Mesendoderm (in vitro differentiated cells): ENCODE measurements around the gene MAN1B1.

ENCODE experiments used
- DNase-seq: peaks from one replicate; pipeline ENCODE4 v3.0.0; 2013
- H2AK5ac ChIP-seq: 2 replicates; pipeline ENCODE4 v1.6.1; 2013; ENCODE audit warnings: low read length, inconsistent platforms
- H2BK120ac ChIP-seq: 2 replicates; pipeline ENCODE4 v1.6.1; 2013; ENCODE audit warnings: low read depth, mild to moderate bottlenecking, low read length, moderate library complexity, mixed read lengths
- H2BK15ac ChIP-seq: replicated peaks from 2 replicates; pipeline ENCODE4 v1.6.1; 2013; ENCODE audit warnings: low read depth, mild to moderate bottlenecking, moderate library complexity
- H2BK5ac ChIP-seq: 2 replicates; pipeline ENCODE4 v1.6.1; 2013; ENCODE audit warnings: low read length, inconsistent platforms
- H3K18ac ChIP-seq: 2 replicates; pipeline ENCODE4 v1.6.1; 2013; ENCODE audit warnings: mild to moderate bottlenecking, low read length, mixed read lengths
- H3K23ac ChIP-seq: one replicate; pipeline ENCODE4 v1.6.1; 2013; ENCODE audit warnings: low read length
- H3K27ac ChIP-seq: 2 replicates; pipeline ENCODE4 v1.5.1; 2013; ENCODE audit warnings: low read depth, mild to moderate bottlenecking, inconsistent platforms, low read length, moderate library complexity
- H3K27me3 ChIP-seq: 2 replicates; pipeline ENCODE4 v1.6.1; 2013; ENCODE audit warnings: low read length, control low read depth, mild to moderate bottlenecking, inconsistent platforms; ENCODE audit not compliant: insufficient read depth, poor library complexity
- H3K36me3 ChIP-seq: 2 replicates; pipeline ENCODE4 v1.6.1; 2013; ENCODE audit warnings: low read length, inconsistent platforms; ENCODE audit not compliant: control insufficient read depth, insufficient read depth
- H3K4ac ChIP-seq: one replicate; pipeline ENCODE4 v1.6.1; 2013; ENCODE audit warnings: low read depth, mild to moderate bottlenecking, low read length, moderate library complexity
- H3K4me1 ChIP-seq: 2 replicates; pipeline ENCODE4 v1.6.1; 2013; ENCODE audit warnings: low read depth, low read length, inconsistent platforms; ENCODE audit not compliant: control insufficient read depth
- H3K4me2 ChIP-seq: 2 replicates; pipeline ENCODE4 v1.6.1; 2013; ENCODE audit warnings: low read length
- H3K4me3 ChIP-seq: 2 replicates; pipeline ENCODE4 v1.5.1; 2013; ENCODE audit warnings: mild to moderate bottlenecking, low read length
- H3K56ac ChIP-seq: one replicate; pipeline ENCODE4 v1.6.1; 2013; ENCODE audit warnings: low read length
- H3K79me1 ChIP-seq: 2 replicates; pipeline ENCODE4 v1.6.1; 2013; ENCODE audit warnings: low read length, inconsistent platforms
- H3K79me2 ChIP-seq: 2 replicates; pipeline ENCODE4 v1.6.1; 2013; ENCODE audit warnings: mild to moderate bottlenecking, low read length; ENCODE audit not compliant: control insufficient read depth, insufficient read depth
- H3K9ac ChIP-seq: 2 replicates; pipeline ENCODE4 v1.6.1; 2013; ENCODE audit warnings: low read length, inconsistent platforms
- H4K5ac ChIP-seq: one replicate; pipeline ENCODE4 v1.6.1; 2013; ENCODE audit warnings: low read length
- H4K8ac ChIP-seq: one replicate; pipeline ENCODE4 v1.6.1; 2013; ENCODE audit warnings: low read depth, mild to moderate bottlenecking, control low read depth, low read length, moderate library complexity
- WGBS: extraction: QIAGEN DNeasy Blood & Tissue Kit; methylation state at CpG from one replicate; pipeline ENCODE4 v1.1.7; 2013; ENCODE audit warnings: low lambda C conversion rate, missing lambda C conversion rate; ENCODE audit not compliant: insufficient coverage; ENCODE audit errors: extremely low coverage; 5-methylcytosine and 5-hydroxymethylcytosine counted together

The MAN1B1 gene

DNA sequence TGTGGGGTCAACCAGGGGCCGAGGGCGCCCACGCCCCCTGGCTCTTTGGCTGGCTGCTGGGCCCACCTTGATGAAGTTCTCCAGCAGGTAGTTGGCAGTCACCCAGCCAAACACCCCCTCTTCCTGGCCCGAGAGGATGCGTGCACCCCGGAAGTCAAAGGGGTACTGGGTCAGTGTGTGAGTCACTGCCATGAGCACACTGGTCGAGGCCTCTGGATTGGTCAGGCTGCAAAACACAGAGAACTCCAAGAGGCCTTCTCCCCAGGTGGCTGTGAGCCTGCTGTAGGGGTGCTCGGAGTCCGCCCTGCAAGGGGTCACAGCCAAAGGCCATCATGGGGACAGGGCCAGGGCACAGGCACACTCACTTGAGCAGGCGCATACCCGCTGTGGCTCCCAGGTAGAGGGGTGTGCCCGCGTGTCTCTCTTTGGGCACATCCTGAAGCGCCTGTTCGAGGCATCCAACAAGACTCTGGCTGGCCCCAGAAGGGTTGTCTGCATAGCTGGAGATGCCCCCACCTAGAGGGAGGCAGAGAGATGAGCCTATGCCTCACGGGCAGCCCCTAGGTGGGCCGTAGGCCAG, 35.5 kb upstream of the MAN1B1 start:
- H4K8ac ChIP-seq = no peak overlapping the region
- no peak overlapping the region for H2BK5ac ChIP-seq
- H4K5ac ChIP-seq = no peak overlapping the region
- H3K27ac ChIP-seq = no peak overlapping the region
- peaks cover 8% of the 10 kb centered on the region for H3K27me3 ChIP-seq
- no peaks in the 10 kb centered on the region for H3K79me1 ChIP-seq
- no peak overlapping the region for H3K9ac ChIP-seq
- H3K4ac ChIP-seq = no peak overlapping the region
- no peak overlapping the region for H3K56ac ChIP-seq
- H3K36me3 ChIP-seq = no peaks in the 10 kb centered on the region
- H3K4me2 ChIP-seq = no peak overlapping the region
- H3K18ac ChIP-seq = no peak overlapping the region
- WGBS = no CpG with 5 or more reads among the region's 17 CpGs
- no peak for DNase-seq
- no peak overlapping the region for H3K4me3 ChIP-seq
- no peaks in the 10 kb centered on the region for H3K79me2 ChIP-seq
- H2BK120ac ChIP-seq = no peak overlapping the region
- H2BK15ac ChIP-seq = no peak overlapping the region
- H2AK5ac ChIP-seq = no peak overlapping the region
- peaks cover 2% of the 10 kb centered on the region for H3K4me1 ChIP-seq
- no peak overlapping the region for H3K23ac ChIP-seq

GRCh38 chr9:137052293-137052692, 34.5 kb upstream of the MAN1B1 start:
- Histone ChIP-seq H3K56ac (no peak overlapping the region), H3K27me3 (peaks cover 8% of the 10 kb centered on the region), H3K4ac (no peak overlapping the region), H2BK120ac (no peak overlapping the region), H2BK5ac (no peak overlapping the region), H4K8ac (no peak overlapping the region), H3K79me2 (no peaks in the 10 kb centered on the region), H3K27ac (no peak overlapping the region), H4K5ac (no peak overlapping the region), H3K79me1 (no peaks in the 10 kb centered on the region), H3K23ac (no peak overlapping the region), H3K18ac (no peak overlapping the region), H2BK15ac (no peak overlapping the region), H3K4me3 (no peak overlapping the region), H2AK5ac (no peak overlapping the region), H3K9ac (no peak overlapping the region), H3K36me3 (no peaks in the 10 kb centered on the region), H3K4me1 (peaks cover 2% of the 10 kb centered on the region), H3K4me2 (no peak overlapping the region)
- no CpG with 5 or more reads among the region's 8 CpGs for WGBS
- no peak for DNase-seq

- no peak overlapping the region for H3K4ac ChIP-seq
- no peak overlapping the region for H2BK15ac ChIP-seq
- peaks cover 2% of the 10 kb centered on the region for H3K4me1 ChIP-seq
- no peak for DNase-seq
- H3K9ac ChIP-seq = no peak overlapping the region
- H3K18ac ChIP-seq = no peak overlapping the region
- H2BK5ac ChIP-seq = no peak overlapping the region
- H3K4me2 ChIP-seq = peak overlapping the region; percentile 48
- H3K56ac ChIP-seq = no peak overlapping the region
- no peak overlapping the region for H4K5ac ChIP-seq
- H3K23ac ChIP-seq = no peak overlapping the region
- WGBS = no CpG with 5 or more reads among the region's 71 CpGs
- H4K8ac ChIP-seq = no peak overlapping the region
- H3K79me2 ChIP-seq = no peaks in the 10 kb centered on the region
- H3K79me1 ChIP-seq = no peaks in the 10 kb centered on the region
- H2AK5ac ChIP-seq = no peak overlapping the region
- H3K36me3 ChIP-seq = no peaks in the 10 kb centered on the region
- H3K4me3 ChIP-seq = no peak overlapping the region
- peaks cover 8% of the 10 kb centered on the region for H3K27me3 ChIP-seq
- H3K27ac ChIP-seq = no peak overlapping the region
- no peak overlapping the region for H2BK120ac ChIP-seq
Measured at GRCh38 chr9:137052998-137053943, 33.5 kb upstream of the MAN1B1 start.

DNA sequence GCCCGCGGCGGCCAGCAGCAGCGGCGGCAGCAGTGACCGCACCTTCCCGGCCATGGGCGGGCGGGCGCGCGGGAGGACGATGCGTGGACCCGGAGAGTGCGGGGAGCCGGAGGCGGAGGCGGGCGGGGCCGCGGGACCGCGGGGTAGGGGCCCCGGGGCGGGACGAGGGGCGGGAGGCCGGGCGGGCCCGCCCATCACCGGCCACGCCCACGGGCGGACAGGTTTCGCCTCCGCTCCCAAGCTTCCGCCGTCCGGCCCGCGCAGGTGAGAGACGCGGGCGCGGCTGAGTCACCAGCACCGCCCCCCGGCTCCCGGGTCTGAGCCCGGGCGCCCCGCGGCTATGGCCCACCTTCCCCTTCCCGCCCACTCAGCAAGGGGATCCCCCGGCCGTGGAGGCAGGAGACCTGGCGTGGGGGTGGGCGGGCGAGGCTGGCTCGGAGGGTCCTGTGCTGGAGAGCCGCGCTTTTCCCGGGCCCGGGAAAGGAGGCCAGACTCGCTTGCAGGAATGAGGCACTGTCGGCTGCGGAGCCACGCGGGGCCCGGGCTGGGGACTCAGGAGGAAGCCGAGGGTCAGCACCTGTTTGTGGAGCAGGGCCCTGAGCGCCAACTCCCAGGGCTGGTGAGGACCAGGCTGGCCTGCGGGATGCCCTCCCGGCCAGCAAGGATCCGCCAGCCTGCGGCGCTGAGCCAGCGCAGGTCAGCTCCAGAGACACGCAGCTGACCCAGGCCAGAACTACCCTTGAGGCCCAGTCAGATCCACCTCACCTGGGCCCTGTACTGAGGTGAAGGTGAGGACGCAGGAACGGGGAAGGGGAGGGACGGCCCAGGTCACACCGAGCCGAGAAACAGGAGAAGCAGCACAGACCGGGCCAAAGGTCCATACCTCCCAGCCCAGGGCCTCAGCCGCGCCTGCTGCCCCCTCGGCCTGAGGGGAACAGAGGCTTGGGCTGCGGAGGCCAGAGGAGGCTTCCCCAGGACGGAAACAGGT, 32.5 kb upstream of the MAN1B1 start, which contains the start of gene ENTPD2:
Gene ENTPD2, minus strand, starts transcription at position 118 of the 988 bp plus-strand sequence. Its CDS starts 64 bp downstream, at position 54.
- no peak within 1 kb of the TSS for H3K4me3 ChIP-seq
- DNase-seq = no peak

GRCh38 chr9:137054932-137055384, 31.8 kb upstream of the MAN1B1 start:
- Histone ChIP-seq H4K8ac (no peak overlapping the region), H3K18ac (no peak overlapping the region), H3K4ac (no peak overlapping the region), H3K27ac (no peak overlapping the region), H2AK5ac (no peak overlapping the region), H2BK15ac (no peak overlapping the region), H3K9ac (no peak overlapping the region), H3K79me2 (no peaks in the 10 kb centered on the region), H3K4me1 (peaks cover 2% of the 10 kb centered on the region), H3K36me3 (no peaks in the 10 kb centered on the region), H2BK120ac (no peak overlapping the region), H3K79me1 (no peaks in the 10 kb centered on the region), H3K4me2 (no peak overlapping the region), H4K5ac (no peak overlapping the region), H3K27me3 (peaks cover 8% of the 10 kb centered on the region), H3K23ac (no peak overlapping the region), H3K4me3 (no peak overlapping the region), H2BK5ac (no peak overlapping the region), H3K56ac (peak overlapping the region; percentile 62)
- WGBS = no CpG with 5 or more reads among the region's 17 CpGs
- no peak for DNase-seq

More for the DNA sequence above, 32.5 kb upstream of the MAN1B1 start, which contains the start of gene ENTPD2:
- H3K27me3 ChIP-seq = peaks cover 8% of the 10 kb centered on the region
- H2BK5ac ChIP-seq = no peak within 1 kb of the TSS
- H3K4me2 ChIP-seq = peak within 1 kb of the TSS; percentile 48
- no peaks in the 10 kb centered on the region for H3K79me1 ChIP-seq
- H3K4me1 ChIP-seq = peaks cover 2% of the 10 kb centered on the region
- H2AK5ac ChIP-seq = no peak within 1 kb of the TSS
- no peak within 1 kb of the TSS for H3K18ac ChIP-seq
- WGBS = no CpG with 5 or more reads among the region's 90 CpGs
- no peak within 1 kb of the TSS for H3K27ac ChIP-seq
- no peak within 1 kb of the TSS for H4K8ac ChIP-seq
- H3K4ac ChIP-seq = no peak within 1 kb of the TSS
- no peaks in the 10 kb centered on the region for H3K79me2 ChIP-seq
- H3K56ac ChIP-seq = peak within 1 kb of the TSS; percentile 62
- H2BK120ac ChIP-seq = no peak within 1 kb of the TSS
- H3K36me3 ChIP-seq = no peaks in the 10 kb centered on the region
- no peak within 1 kb of the TSS for H4K5ac ChIP-seq
- H3K9ac ChIP-seq = peak within 1 kb of the TSS; percentile 56
- no peak within 1 kb of the TSS for H3K23ac ChIP-seq
- no peak within 1 kb of the TSS for H2BK15ac ChIP-seq
